H1 (cell line): ENCODE data around the gene EPHA4. TPM values are rescaled to one million over a fixed set of nuclear protein-coding genes. Genes with fewer than 3 reads are reported as not detected.

Experiments used
- ASH2L ChIP-seq: fragments of 200-600, 300-600 bp; sonication (generic); IDR thresholded peaks from one replicate; pipeline ENCODE4 v1.7.1; 2017; ENCODE audit warnings: low read length
- RFX5 ChIP-seq: IDR thresholded peaks from 2 replicates; pipeline ENCODE4 v1.6.1; 2011; ENCODE audit warnings: low read depth, low read length, improper control_type of control experiment, borderline replicate concordance
- polyA plus RNA-seq, 7 experiments: library from polyadenylated mRNA; depleted of rRNA in 3 of 7; stranded (reverse) in 5 of 7; unstranded in 2 of 7; fragments of >200 nt in 5 of 7; fragments of 200-250 nt in 2 of 7; gene quantifications; 1 replicate in 5 of 7; 2 replicates in 1 of 7; 4 replicates in 1 of 7; pipeline versions ENCODE4 v1.2.1 to v1.2.3, GENCODE V29; 2011 to 2013; ENCODE audit warnings: missing spikeins in 2 of 7, mixed read lengths in 2 of 7
- total RNA-seq: library from RNA; stranded (reverse); fragmentation: NEBNext Ultra II Directional; extraction: Animal tissue kit (Norgen Biotek cat#: 25700); gene quantifications from 2 replicates; pipeline ENCODE4 v1.2.1, GENCODE V29; 2021

EPHA4 gene
- total and polyA plus RNA-seq, 2 of the 8 experiments (the other 6 are each of a cell fraction or from before 2014, with no cell fraction given), result 4.3 to 5.7 TPM

DNA sequence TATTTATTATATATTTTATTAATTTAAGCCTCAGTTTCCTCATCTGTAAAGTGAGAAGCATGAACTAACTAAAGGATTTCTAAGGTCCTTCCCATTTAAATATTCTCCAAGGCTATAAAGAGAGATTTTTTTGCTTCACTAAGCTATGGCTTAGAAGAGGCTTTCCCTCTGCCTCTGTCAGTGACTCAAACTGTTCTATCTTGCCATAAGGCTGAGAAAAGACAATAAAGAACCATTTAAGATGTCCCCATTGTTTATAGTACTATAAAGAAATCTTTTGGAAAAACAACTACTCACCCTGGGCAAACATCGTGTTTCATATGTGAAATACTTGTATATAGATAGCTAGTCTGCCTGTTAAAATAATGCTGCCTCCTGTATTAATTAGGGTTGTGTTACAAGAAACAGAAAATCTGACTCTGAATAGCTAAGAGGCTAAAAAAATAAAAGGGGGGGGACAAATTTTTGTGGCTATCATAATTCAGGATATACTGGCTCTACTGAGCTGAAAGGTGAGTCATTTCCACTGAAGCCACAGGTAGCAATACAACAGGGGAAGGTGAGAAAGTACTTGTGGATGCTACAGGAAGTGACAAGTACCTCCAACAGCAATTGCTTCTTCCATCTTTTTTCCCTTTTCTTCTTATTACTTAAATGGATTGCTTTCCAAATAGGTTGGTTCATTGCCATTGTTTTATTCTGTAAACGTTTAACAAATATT is 25.4 kb downstream of the EPHA4 start (continued):
- TF ChIP-seq ASH2L (no peak), RFX5 (no peak)
